ENCODE data around the gene BCAS3. TPM values are rescaled to one million over a fixed set of nuclear protein-coding genes. Genes with fewer than 3 reads are reported as not detected.
A peak's percentile ranks its signal among the peaks of the same experiment; 100 is the strongest.

The BCAS3 gene
- total RNA-seq, 1 donor from 2014 or later, result 14.5 TPM

GRCh38 chr17:61415374-61416210 lies 737.9 kb downstream of the BCAS3 start:
- Histone ChIP-seq H3K9ac (ENCODE audit: low read length) (no peak overlapping the region), H3K4me2 (ENCODE audit: low read length) (no peak overlapping the region), H4K20me1 (ENCODE audit: insufficient read depth, low read length) (no peaks in the 10 kb centered on the region), H3K9me3 (ENCODE audit: insufficient read depth, low read depth, low read length) (no peaks in the 10 kb centered on the region), H3K4me3 (ENCODE audit: insufficient read depth, low read depth, low read length) (no peak overlapping the region), H2AFZ (ENCODE audit: low read depth, low read length) (no peak overlapping the region), H3K27me3 (ENCODE audit: insufficient read depth, low read length) (peaks cover 7% of the 10 kb centered on the region), H3K4me1 (ENCODE audit: insufficient read depth, low read length) (peaks cover 18% of the 10 kb centered on the region), H3K27ac (ENCODE audit: low read depth, low read length) (no peak overlapping the region), H3K79me2 (ENCODE audit: insufficient read depth, low read length) (no peaks in the 10 kb centered on the region), H3K36me3 (ENCODE audit: insufficient read depth, low read length) (no peaks in the 10 kb centered on the region)
- FAIRE-seq (no peak), DNase-seq (ENCODE audit: low read depth) (no peak)
- H3K4me1 Mint-ChIP-seq (ENCODE audit: low read depth, unreplicated experiment), result peaks cover 10% of the 10 kb centered on the region
- H3K9me3 Mint-ChIP-seq (ENCODE audit: unreplicated experiment), result no peaks in the 10 kb centered on the region
- TF ChIP-seq EZH2 (IDR thresholded peaks at IDR 0.05; ENCODE audit: insufficient read depth, low read length) (no peak), CTCF (IDR thresholded peaks at IDR 0.05; ENCODE audit: insufficient read depth, low read depth, low read length) (no peak)
- peaks cover 28% of the 10 kb centered on the region for H3K27me3 Mint-ChIP-seq (ENCODE audit: low read depth, unreplicated experiment)
- peak overlapping the region; percentile 36 for H3K27ac Mint-ChIP-seq (ENCODE audit: unreplicated experiment)
- H3K4me3 Mint-ChIP-seq (ENCODE audit: unreplicated experiment), result no peak overlapping the region
- H3K36me3 Mint-ChIP-seq (ENCODE audit: low read depth, unreplicated experiment), result peaks cover 1% of the 10 kb centered on the region

- Histone ChIP-seq H4K20me1 (ENCODE audit: insufficient read depth, low read length) (no peaks in the 10 kb centered on the region), H3K4me2 (ENCODE audit: low read length) (peak overlapping the region; percentile 79), H3K9me3 (ENCODE audit: insufficient read depth, low read depth, low read length) (no peaks in the 10 kb centered on the region), H3K27ac (ENCODE audit: low read depth, low read length) (no peak overlapping the region), H3K79me2 (ENCODE audit: insufficient read depth, low read length) (no peaks in the 10 kb centered on the region), H2AFZ (ENCODE audit: low read depth, low read length) (peak overlapping the region; percentile 82), H3K4me3 (ENCODE audit: insufficient read depth, low read depth, low read length) (no peak overlapping the region), H3K4me1 (ENCODE audit: insufficient read depth, low read length) (peaks cover 15% of the 10 kb centered on the region), H3K27me3 (ENCODE audit: insufficient read depth, low read length) (peaks cover 10% of the 10 kb centered on the region), H3K36me3 (ENCODE audit: insufficient read depth, low read length) (no peaks in the 10 kb centered on the region), H3K9ac (ENCODE audit: low read length) (no peak overlapping the region)
- Mint-ChIP-seq H3K36me3 (ENCODE audit: low read depth, unreplicated experiment) (peaks cover 1% of the 10 kb centered on the region), H3K9me3 (ENCODE audit: unreplicated experiment) (no peaks in the 10 kb centered on the region), H3K27me3 (ENCODE audit: low read depth, unreplicated experiment) (peaks cover 31% of the 10 kb centered on the region), H3K4me1 (ENCODE audit: low read depth, unreplicated experiment) (peaks cover 10% of the 10 kb centered on the region), H3K4me3 (ENCODE audit: unreplicated experiment) (no peak overlapping the region), H3K27ac (ENCODE audit: unreplicated experiment) (no peak overlapping the region)
- DNase-seq (ENCODE audit: low read depth) (no peak), FAIRE-seq (no peak)
- TF ChIP-seq EZH2 (IDR thresholded peaks at IDR 0.05; ENCODE audit: insufficient read depth, low read length) (no peak), CTCF (IDR thresholded peaks at IDR 0.05; ENCODE audit: insufficient read depth, low read depth, low read length) (no peak)
Observed at GRCh38 chr17:61416211-61416539, 738.5 kb downstream of the BCAS3 start.
